ENCODE data around the gene PRDX4.
A peak's percentile ranks its signal among the peaks of the same experiment; 100 is the strongest.

The PRDX4 gene

DNA sequence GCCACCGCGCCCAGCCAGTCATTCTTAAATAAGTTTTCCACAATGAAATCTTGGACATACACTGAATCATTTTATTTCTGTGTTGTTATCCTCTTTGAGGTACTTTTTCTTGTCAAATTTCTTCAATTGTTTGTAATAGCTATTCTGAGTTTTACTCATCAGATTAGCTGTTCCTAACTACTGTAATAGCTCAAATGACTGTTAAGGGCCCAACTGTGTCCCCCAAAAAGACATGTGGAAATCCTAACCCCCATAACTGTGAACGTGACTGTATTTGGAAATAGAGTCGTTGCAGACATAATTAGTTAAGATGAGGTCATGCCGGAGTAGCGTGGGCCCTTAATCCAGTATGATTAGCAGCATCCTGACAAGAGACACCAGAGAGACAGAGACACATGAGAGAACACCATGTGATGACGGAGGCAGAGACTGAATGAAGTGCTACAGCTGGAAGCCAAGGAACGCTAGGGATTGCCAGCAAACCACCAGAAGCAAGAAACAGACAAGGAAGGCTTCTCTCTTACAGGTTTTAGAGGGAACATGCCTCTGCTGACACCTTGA is 52.9 kb downstream of the PRDX4 start (continued):
- TF ChIP-seq, protein P1, sequence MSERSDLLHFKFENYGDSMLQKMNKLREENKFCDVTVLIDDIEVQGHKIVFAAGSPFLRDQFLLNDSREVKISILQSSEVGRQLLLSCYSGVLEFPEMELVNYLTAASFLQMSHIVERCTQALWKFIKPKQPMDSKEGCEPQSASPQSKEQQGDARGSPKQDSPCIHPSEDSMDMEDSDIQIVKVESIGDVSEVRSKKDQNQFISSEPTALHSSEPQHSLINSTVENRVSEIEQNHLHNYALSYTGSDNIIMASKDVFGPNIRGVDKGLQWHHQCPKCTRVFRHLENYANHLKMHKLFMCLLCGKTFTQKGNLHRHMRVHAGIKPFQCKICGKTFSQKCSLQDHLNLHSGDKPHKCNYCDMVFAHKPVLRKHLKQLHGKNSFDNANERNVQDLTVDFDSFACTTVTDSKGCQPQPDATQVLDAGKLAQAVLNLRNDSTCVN (tag by site-specific recombination; optimal IDR thresholded peaks at IDR 0.05), result no peak
- TF ChIP-seq, protein P2, sequence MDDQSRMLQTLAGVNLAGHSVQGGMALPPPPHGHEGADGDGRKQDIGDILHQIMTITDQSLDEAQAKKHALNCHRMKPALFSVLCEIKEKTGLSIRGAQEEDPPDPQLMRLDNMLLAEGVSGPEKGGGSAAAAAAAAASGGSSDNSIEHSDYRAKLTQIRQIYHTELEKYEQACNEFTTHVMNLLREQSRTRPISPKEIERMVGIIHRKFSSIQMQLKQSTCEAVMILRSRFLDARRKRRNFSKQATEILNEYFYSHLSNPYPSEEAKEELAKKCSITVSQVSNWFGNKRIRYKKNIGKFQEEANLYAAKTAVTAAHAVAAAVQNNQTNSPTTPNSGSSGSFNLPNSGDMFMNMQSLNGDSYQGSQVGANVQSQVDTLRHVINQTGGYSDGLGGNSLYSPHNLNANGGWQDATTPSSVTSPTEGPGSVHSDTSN (CRISPR knock-in tag; IDR thresholded peaks at IDR 0.05), result no peak
- TF ChIP-seq ZSCAN16 (tag by site-specific recombination; IDR thresholded peaks at IDR 0.05) (no peak), ZNF214 (tag by site-specific recombination; IDR thresholded peaks at IDR 0.05; ENCODE audit: borderline replicate concordance) (no peak), BCL11A (tag by site-specific recombination; IDR thresholded peaks at IDR 0.05; ENCODE audit: low read depth) (no peak), ZNF175 (tag by site-specific recombination; IDR thresholded peaks at IDR 0.05) (no peak)
- TF ChIP-seq, protein P3, sequence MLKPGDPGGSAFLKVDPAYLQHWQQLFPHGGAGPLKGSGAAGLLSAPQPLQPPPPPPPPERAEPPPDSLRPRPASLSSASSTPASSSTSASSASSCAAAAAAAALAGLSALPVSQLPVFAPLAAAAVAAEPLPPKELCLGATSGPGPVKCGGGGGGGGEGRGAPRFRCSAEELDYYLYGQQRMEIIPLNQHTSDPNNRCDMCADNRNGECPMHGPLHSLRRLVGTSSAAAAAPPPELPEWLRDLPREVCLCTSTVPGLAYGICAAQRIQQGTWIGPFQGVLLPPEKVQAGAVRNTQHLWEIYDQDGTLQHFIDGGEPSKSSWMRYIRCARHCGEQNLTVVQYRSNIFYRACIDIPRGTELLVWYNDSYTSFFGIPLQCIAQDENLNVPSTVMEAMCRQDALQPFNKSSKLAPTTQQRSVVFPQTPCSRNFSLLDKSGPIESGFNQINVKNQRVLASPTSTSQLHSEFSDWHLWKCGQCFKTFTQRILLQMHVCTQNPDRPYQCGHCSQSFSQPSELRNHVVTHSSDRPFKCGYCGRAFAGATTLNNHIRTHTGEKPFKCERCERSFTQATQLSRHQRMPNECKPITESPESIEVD (tag by site-specific recombination; IDR thresholded peaks at IDR 0.05), result no peak
- TF ChIP-seq, protein P4, sequence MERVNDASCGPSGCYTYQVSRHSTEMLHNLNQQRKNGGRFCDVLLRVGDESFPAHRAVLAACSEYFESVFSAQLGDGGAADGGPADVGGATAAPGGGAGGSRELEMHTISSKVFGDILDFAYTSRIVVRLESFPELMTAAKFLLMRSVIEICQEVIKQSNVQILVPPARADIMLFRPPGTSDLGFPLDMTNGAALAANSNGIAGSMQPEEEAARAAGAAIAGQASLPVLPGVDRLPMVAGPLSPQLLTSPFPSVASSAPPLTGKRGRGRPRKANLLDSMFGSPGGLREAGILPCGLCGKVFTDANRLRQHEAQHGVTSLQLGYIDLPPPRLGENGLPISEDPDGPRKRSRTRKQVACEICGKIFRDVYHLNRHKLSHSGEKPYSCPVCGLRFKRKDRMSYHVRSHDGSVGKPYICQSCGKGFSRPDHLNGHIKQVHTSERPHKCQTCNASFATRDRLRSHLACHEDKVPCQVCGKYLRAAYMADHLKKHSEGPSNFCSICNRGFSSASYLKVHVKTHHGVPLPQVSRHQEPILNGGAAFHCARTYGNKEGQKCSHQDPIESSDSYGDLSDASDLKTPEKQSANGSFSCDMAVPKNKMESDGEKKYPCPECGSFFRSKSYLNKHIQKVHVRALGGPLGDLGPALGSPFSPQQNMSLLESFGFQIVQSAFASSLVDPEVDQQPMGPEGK (tag by site-specific recombination; IDR thresholded peaks at IDR 0.05), result 0 out of 2 replicates have a peak, but pooled peaks have one; percentile 29
- TF ChIP-seq, protein P5, sequence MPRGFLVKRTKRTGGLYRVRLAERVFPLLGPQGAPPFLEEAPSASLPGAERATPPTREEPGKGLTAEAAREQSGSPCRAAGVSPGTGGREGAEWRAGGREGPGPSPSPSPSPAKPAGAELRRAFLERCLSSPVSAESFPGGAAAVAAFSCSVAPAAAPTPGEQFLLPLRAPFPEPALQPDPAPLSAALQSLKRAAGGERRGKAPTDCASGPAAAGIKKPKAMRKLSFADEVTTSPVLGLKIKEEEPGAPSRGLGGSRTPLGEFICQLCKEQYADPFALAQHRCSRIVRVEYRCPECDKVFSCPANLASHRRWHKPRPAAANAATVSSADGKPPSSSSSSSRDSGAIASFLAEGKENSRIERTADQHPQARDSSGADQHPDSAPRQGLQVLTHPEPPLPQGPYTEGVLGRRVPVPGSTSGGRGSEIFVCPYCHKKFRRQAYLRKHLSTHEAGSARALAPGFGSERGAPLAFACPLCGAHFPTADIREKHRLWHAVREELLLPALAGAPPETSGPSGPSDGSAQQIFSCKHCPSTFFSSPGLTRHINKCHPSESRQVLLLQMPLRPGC (tag by site-specific recombination; IDR thresholded peaks at IDR 0.05), result no peak
- TF ChIP-seq, protein P6, sequence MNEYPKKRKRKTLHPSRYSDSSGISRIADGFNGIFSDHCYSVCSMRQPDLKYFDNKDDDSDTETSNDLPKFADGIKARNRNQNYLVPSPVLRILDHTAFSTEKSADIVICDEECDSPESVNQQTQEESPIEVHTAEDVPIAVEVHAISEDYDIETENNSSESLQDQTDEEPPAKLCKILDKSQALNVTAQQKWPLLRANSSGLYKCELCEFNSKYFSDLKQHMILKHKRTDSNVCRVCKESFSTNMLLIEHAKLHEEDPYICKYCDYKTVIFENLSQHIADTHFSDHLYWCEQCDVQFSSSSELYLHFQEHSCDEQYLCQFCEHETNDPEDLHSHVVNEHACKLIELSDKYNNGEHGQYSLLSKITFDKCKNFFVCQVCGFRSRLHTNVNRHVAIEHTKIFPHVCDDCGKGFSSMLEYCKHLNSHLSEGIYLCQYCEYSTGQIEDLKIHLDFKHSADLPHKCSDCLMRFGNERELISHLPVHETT (tag by site-specific recombination; IDR thresholded peaks at IDR 0.05), result 0 out of 2 replicates have a peak, but pooled peaks have one; percentile 39
- TF ChIP-seq, protein P7, sequence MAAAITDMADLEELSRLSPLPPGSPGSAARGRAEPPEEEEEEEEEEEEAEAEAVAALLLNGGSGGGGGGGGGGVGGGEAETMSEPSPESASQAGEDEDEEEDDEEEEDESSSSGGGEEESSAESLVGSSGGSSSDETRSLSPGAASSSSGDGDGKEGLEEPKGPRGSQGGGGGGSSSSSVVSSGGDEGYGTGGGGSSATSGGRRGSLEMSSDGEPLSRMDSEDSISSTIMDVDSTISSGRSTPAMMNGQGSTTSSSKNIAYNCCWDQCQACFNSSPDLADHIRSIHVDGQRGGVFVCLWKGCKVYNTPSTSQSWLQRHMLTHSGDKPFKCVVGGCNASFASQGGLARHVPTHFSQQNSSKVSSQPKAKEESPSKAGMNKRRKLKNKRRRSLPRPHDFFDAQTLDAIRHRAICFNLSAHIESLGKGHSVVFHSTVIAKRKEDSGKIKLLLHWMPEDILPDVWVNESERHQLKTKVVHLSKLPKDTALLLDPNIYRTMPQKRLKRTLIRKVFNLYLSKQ (tag by site-specific recombination; IDR thresholded peaks at IDR 0.05; ENCODE audit: borderline replicate concordance), result no peak
- TF ChIP-seq, protein P8, sequence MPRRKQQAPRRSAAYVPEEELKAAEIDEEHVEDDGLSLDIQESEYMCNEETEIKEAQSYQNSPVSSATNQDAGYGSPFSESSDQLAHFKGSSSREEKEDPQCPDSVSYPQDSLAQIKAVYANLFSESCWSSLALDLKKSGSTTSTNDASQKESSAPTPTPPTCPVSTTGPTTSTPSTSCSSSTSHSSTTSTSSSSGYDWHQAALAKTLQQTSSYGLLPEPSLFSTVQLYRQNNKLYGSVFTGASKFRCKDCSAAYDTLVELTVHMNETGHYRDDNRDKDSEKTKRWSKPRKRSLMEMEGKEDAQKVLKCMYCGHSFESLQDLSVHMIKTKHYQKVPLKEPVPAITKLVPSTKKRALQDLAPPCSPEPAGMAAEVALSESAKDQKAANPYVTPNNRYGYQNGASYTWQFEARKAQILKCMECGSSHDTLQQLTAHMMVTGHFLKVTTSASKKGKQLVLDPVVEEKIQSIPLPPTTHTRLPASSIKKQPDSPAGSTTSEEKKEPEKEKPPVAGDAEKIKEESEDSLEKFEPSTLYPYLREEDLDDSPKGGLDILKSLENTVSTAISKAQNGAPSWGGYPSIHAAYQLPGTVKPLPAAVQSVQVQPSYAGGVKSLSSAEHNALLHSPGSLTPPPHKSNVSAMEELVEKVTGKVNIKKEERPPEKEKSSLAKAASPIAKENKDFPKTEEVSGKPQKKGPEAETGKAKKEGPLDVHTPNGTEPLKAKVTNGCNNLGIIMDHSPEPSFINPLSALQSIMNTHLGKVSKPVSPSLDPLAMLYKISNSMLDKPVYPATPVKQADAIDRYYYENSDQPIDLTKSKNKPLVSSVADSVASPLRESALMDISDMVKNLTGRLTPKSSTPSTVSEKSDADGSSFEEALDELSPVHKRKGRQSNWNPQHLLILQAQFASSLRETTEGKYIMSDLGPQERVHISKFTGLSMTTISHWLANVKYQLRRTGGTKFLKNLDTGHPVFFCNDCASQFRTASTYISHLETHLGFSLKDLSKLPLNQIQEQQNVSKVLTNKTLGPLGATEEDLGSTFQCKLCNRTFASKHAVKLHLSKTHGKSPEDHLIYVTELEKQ (tag by site-specific recombination; IDR thresholded peaks at IDR 0.05; ENCODE audit: borderline replicate concordance), result no peak
- TF ChIP-seq, protein P9, sequence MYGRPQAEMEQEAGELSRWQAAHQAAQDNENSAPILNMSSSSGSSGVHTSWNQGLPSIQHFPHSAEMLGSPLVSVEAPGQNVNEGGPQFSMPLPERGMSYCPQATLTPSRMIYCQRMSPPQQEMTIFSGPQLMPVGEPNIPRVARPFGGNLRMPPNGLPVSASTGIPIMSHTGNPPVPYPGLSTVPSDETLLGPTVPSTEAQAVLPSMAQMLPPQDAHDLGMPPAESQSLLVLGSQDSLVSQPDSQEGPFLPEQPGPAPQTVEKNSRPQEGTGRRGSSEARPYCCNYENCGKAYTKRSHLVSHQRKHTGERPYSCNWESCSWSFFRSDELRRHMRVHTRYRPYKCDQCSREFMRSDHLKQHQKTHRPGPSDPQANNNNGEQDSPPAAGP (tag by site-specific recombination; IDR thresholded peaks at IDR 0.05), result no peak
- TF ChIP-seq, protein P10, sequence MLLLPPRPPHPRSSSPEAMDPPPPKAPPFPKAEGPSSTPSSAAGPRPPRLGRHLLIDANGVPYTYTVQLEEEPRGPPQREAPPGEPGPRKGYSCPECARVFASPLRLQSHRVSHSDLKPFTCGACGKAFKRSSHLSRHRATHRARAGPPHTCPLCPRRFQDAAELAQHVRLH (tag by site-specific recombination; IDR thresholded peaks at IDR 0.05), result no peak

All from HEK293 (cell line).